Fibroblast of the conjunctiva (primary cell): Measurements from ENCODE around the gene GPBAR1.
"Not testable (repeated sequence)": the region's sequence is repeated elsewhere in the genome, so short reads cannot be mapped to it uniquely, and the experiment has no call there.

Experiments
- DNase-seq: peaks from one replicate; pipeline ENCODE4 v3.0.0-alpha.2; 2010; ENCODE audit warnings: low read depth

The GPBAR1 gene

DNA sequence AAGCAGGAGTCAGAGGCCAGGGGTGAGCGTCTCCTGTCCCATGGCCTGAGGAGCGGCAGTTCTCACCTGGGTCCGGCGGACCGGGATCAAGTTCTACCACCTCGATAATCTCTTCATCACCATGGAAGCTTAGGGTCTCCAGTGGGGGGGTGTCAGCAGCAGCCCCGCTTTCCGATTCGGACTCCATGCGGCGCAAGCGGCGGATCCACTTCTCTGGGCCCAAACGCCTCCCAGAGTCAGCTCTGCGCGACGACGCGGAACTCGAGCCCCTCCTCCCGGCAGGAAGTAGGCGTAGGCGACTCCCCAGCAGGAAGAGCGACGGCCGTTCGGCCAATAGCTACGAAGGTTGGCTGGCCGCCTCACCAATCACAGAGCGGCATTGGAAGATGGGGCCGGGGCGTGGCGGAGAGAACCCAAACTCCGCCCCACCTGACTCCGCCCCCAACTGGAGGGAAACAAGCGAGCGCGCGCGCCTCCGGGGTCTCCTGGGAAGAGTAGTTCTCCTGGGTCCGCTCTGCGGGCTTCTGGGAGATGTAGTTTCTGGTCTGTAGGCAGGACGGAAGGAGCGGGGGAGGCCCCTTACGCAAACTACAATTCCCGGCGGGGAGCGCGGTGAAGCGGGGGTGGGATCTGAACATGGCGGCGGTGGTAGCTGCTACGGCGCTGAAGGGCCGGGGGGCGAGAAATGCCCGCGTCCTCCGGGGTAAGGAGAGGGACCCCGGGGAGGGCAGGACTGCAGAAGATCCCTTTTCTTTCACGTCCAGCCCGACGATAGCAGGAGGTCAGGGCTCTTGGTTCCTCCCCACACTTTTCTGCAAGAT, 9.3 kb downstream of the GPBAR1 start, which contains the start of the genes AAMP and PNKD:
AAMP (minus strand) TSS at position 238 of the 821 bp plus-strand sequence; CDS start at position 187, 51 bp downstream.
PNKD (plus strand) TSS at position 620 of the 821 bp plus-strand sequence; CDS start at position 637, 17 bp downstream.
- peak; percentile 99 for DNase-seq

DNA sequence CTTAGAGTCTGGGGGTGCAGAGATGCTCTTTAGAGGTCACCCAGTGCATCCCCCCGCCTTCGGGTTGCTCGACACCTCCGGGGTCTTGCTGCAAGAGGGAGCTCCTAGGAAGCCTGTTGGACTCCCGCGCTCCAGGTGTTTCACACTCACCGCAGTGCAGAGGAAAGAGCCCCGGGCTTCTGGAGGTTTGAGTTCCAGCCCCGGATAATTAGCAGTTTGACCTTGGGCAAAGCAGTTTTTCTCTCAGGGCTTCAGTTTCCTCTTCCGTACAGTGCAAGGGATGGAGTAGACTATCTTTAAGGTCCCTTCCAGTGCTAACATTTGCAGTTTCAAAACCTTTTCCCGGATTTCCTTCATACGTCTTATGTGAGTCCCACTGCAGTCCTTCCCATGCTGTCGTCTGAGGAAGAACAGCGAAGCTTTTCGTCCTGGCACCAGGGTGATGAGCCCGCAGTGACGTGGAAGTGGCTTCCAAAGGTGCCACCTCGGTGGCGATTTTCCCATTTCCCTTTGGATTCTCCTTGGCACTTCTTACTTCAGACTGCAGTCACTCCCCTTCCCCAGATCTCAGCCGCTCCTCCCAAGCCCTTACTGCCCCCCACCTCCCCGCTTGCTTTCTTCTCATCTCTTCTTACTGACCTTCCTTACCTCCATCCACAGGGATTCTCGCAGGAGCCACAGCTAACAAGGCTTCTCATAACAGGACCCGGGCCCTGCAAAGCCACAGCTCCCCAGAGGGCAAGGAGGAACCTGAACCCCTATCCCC, 10.1 kb downstream of the GPBAR1 start:
- no peak for DNase-seq

DNA sequence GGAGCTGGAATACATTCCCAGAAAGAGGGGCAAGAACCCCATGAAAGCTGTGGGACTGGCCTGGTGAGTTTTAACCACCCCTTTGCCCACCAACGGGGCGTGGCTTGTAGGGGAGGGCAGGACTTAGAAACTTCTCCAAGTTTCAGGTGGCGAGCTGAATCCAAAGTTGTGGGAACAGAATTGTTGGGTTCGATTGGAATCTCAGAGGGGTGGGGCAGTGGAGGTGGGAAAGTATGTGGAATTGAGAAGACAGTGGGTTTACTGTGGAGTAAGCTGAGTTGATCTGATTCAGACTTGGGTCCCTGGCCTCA, 10.6 kb downstream of the GPBAR1 start:
- DNase-seq, result no peak

DNA sequence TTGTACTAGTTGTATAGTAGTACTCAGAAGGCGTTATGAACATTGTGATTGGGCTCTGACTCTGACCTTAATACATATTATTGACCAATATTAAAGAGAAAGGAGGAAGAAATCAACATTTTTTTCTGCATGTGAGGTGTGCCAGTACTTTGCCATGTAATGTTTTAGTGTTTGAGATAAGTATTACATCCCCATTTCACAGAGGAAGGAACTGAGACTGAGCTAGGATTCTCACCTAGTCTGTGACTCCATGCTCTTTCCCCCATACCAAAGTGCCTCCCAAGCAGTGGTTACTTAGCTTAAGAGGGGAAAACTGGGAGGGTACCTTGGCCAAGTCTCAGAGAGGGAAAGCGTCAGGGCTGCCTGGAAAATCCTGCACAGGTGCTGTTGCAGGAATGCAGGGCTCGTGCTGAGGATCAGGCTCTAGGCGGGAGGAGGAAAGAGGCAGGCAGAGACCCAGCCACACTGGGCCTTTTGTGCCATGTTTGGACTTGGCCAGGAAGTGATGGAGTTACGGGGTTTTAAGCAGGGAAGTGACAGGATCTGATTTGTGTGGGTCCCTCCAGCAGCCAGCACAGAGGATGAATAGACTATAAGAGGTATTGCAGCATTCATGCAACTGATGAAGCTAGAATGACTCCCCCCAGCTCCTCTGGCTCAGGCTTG, 11.2 kb downstream of the GPBAR1 start:
- DNase-seq, result no peak

DNA sequence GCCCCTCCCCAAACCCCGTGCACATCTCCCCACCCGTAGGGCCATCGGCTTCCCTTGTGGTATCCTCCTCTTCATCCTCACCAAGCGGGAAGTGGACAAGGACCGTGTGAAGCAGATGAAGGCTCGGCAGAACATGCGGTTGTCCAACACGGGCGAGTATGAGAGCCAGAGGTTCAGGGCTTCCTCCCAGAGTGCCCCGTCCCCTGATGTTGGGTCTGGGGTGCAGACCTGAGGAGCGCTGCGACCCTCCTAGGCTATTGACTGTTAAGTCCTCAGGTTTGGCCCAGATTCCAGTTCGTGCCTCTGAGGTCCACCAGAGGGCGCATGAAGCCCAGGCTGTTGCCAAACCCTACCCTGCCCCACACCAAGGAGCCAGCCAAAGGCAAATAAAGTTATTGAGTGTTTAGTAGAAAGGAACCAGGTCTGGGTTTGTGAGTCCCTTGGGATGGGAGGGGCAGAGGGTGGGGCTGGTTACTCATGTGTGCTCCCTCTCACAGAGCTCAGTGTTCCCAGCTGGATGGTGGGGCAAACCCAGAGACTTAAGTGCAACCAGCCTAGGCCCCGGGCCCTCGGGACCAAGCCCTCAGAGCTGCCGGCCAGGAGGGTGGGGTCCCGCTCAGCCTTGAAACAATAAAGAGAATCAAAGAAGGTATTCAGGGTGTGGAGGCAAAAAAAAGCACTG, 11.9 kb downstream of the GPBAR1 start:
- DNase-seq, result peak; percentile 97

- not testable (repeated sequence) for DNase-seq
Measured at GRCh38 chr2:218273214-218273907, 12.5 kb downstream of the GPBAR1 start.

DNA sequence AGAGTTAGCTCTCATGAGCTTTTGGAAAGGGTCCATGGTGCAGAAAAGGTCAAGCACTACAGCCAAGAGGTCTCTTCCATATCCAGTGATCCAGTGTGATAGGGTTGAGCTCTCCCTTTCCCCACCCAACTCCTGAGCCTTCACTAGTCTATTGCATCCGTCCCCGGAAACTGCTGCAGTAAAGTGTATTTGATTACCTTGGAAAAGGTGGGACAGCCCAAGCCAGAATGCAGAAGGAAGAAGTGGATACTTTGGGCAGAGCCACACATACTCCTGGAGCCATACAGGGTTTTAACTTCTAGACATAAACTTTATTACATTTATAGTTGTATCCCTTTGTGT, 13.1 kb downstream of the GPBAR1 start:
- DNase-seq, result no peak

GRCh38 chr2:218274586-218274985, 13.8 kb downstream of the GPBAR1 start:
- DNase-seq, result no peak

DNA sequence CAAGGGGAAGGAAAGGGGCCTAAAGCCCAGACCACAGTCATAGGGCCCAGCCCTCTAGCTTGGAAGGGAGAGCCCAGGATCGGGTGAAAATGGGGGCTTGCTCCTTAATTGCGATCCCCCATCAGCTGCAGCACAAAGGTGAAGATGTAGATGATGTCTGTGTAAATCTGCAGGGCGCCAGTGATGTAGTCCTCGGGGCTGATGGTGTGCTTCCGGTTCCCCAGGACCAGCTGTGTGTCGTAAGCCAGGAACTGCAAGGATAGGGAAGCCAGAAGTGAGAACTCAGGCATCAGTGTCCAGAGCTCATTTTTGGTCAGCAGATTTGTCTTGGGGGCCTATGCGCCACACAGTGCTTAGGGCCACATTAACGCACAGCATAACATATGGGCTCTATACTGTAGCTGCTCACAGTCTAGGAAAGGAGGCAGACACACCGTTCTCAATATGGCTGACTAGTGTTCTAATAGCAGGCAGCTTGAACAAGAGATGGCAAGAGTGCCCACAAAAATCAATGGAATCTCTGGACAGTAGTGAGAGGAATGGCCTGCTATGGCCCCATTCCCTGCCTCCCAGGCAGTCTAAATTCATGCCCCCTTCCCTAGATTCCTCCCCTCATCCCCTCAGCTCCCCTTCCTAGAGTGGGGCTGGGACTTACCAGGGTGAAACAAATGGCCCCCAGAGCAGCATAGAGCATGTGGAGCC, 14.7 kb downstream of the GPBAR1 start:
- no peak for DNase-seq

DNA sequence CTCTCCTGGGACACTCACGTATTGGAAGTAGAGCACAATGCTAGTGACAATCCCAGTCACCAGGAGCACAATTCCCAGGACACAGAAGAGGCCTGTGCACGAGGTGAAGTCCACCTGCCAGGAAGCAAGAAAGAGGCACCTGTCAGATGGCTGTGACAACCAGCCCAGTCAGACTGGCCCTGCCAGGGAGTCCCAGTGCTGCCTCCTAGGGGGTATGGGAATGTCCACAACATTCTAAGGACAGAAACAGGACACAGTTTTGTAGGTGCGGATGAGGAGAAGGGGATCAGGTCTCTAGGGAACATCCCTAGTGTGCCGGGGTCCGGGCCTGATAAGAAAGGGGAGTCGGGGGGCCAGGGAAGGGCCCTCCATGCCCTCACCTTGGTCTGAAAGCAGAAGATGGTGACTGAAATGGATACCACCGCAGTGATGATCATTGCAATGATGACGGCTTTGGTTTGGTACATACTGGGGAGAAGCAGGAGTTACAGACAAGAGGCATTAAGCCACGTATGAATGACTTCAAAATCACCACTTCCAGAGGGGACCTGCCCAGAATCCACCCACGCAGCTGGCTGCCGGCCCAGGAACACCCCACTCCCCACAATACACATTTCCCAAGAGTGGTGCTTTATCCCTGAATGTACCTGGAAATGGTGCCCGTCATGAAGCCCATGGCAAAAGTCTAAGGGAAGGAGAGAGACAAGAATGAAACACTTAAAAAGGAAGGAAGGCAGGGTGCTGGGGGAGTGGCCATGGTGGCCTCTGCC, 16.4 kb downstream of the GPBAR1 start:
- no peak for DNase-seq

GRCh38 chr2:218277921-218278320, 17.1 kb downstream of the GPBAR1 start:
- DNase-seq, result no peak

DNA sequence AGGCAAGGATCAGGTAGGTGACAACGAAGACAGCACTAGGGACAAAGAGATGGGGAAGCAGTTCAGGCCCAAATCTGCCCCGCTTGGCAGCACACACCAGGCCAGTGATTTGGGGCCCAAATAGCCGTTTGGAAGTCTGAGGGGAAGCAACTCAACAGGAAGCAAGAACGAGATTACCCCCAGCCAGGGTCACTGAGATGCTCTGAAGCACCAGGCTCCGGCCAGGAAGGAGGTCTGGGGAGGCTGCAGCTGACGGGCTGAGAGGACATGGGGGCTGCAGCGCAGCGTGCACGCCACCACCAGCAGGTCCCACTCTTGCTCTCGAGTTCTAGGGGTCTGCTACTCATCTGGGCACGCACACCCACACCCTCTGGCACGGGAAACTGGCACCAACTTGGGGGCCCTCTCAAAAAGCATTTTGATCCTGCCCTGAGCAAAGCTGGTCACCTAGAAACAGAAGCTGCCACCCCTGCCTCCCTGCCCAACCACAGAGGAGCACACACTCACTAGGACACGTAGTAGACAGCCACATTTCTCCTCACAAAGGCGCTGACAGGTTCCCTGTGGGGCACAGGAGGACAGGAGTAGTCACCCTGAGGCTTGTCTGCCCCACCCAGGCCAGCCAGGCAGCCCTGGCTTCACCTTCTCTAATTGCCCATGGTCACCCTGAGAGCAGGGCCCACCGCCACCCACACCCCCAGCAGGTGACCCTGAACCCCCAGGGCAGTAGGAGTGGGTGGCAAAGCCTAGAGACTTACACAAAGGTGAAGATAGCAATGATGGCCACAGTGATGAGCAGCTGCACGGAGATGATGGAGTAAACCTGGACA, 17.9 kb downstream of the GPBAR1 start:
- DNase-seq, result no peak

DNA sequence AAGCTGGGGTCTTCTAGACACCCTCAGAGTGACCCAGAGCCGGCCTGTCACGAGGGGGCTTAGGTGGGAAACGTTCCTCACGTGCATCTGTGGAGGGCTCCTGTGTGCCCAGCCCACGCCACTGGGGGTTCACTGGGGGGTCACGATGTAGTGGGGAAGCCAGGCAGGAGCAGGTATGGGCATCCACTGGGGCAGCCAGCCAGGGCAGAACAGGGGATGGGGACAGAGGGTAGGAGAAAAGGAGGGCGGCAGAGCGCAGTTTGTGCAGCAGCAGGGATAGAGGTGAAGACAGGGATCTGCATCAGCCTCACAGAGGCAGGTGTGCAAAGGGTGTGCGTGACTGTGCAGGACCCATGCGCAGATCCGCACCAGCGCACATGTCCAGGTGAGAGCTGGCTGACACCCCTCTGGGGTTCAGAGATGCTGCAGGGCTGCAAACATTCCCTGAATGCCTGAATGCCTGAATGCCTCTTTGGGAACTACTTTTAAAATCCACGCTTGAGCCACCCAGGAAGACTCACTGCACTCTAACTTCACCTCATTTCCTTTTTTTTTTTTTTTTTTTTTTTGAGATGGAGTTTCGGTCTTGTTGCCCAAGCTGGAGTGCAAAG, 19.6 kb downstream of the GPBAR1 start:
- no peak for DNase-seq

DNA sequence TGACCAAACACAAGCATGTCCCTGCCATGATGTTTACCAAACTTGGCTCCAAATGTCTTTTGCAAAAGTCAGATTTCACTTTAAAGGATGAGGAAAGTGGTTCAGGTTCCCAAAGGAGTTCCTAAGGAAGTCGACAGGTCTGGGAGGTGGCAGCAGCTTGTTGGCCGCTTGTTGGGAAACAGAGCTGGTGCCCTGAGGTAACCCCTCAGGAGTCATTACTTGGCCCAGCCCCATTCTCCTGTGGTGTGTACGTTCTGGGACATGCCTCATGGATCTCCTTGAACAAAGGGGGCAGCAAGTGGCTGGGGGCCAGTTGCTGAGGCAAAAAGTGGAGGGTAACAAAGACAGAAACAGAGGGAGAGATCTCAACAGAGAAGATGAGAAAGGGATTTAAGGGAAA, 20.6 kb downstream of the GPBAR1 start:
- no peak for DNase-seq

DNA sequence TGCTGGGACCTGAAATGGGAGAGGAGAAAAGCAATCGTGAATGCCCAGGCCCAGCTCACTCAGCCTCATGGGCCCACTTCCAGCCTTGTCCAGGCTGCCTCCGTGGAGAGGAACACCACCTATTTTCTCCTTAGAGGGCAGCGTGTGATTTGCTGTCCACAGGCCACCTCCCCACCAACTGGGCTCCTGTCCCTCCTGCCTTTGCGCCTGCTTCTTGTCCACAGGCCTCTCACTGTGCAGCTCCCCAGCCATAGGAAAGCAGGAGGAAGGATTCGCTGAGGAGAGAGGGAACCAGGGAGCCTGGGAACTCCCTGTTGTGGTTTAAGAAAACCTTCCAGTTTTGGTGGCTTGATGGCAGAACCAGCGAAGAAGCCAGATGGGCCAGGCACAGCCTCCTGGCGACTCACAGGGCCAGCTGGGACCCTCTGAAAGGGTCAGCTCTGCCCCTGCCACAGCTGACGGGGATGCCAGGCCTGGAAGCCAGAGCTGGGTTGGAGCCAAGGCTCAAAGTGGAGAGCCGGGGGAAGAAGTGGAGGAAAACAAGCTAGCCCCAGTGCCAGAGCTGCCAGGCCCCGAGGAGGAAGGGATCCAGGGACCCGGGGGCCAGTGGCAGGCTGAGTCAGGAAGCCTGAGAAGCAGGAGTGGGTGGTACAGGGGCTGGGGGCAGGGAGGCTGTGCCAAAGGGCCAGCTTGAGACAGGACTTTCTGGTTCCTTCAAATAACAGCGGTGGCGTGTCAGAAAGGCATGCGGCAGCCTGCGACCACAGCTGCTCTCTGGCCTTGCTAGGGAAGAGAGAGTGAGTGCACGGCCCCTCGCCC, 21.6 kb downstream of the GPBAR1 start:
- DNase-seq, result no peak

- no peak for DNase-seq
Measured at GRCh38 chr2:218284106-218284811, 23.4 kb downstream of the GPBAR1 start.

DNA sequence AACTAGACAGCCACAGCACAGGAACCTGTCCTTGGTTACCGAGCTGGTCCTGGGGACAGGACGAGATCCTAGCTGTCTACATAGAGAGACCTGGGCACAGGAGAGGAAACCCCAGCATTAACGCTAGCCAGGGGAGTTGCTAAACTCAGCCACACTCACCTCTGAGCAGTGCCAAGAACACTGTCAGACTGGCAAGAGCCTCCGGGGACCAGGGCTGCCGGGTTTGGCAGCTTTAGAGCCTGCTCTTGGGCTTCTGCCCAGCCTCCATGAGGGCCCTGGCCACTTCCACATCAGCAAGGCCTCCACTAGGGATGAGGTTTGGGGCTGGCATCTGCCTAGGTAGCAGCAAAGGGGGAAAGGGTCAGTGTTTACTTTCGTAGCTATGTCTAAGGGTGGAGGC, 24.8 kb downstream of the GPBAR1 start:
- DNase-seq, result peak; percentile 68
